Nephron progenitor cell (in vitro differentiated cells): ENCODE measurements around the gene MAPK8IP2.

Experiments used
- DNase-seq: peaks from one replicate; pipeline ENCODE4 v3.0.0; 2021
- H3K27ac Mint-ChIP-seq: 2 replicates; pipeline ENCODE4 v1.8.0; 2021; ENCODE audit warnings: mild to moderate bottlenecking, moderate library complexity, mixed read lengths
- H3K27me3 Mint-ChIP-seq: 2 replicates; pipeline ENCODE4 v1.8.0; 2021; ENCODE audit warnings: mild to moderate bottlenecking, low read depth, mixed read lengths; ENCODE audit not compliant: poor library complexity
- H3K36me3 Mint-ChIP-seq: 2 replicates; pipeline ENCODE4 v1.8.0; 2021; ENCODE audit warnings: low read depth, mixed read lengths
- H3K4me1 Mint-ChIP-seq: 2 replicates; pipeline ENCODE4 v1.8.0; 2021; ENCODE audit warnings: mixed read lengths
- H3K4me3 Mint-ChIP-seq: 2 replicates; pipeline ENCODE4 v1.8.0; 2021; ENCODE audit warnings: mild to moderate bottlenecking, moderate library complexity, mixed read lengths
- H3K9me3 Mint-ChIP-seq: 2 replicates; pipeline ENCODE4 v1.8.0; 2021; ENCODE audit warnings: mild to moderate bottlenecking, moderate library complexity, mixed read lengths
- TF ChIP-seq, protein P1 (sequence below): fragments of 200-600 bp; sonication (generic); IDR thresholded peaks from 2 replicates; pipeline ENCODE4 v1.5.0; 2021; ENCODE audit warnings: antibody characterized with exemption

The MAPK8IP2 gene

DNA sequence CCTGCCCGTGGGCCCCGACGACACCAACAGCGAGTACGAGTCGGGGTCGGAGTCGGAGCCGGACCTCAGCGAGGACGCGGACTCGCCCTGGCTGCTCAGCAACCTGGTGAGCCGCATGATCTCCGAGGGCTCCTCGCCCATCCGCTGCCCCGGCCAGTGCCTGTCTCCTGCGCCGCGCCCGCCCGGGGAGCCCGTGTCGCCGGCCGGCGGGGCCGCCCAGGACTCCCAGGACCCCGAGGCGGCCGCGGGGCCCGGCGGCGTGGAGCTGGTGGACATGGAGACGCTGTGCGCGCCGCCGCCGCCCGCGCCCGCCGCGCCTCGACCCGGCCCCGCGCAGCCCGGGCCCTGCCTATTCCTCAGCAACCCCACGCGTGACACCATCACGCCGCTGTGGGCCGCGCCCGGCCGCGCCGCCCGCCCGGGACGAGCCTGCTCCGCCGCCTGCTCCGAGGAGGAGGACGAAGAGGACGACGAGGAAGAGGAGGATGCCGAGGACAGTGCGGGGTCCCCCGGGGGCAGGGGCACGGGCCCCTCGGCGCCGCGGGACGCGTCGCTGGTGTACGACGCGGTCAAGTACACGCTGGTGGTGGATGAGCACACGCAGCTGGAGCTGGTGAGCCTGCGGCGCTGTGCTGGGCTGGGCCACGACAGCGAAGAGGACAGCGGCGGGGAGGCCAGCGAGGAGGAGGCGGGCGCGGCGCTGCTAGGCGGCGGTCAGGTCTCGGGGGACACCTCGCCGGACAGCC is 3.8 kb downstream of the MAPK8IP2 start:
- Mint-ChIP-seq H3K36me3 (no peaks in the 10 kb centered on the region), H3K4me1 (peaks cover 35% of the 10 kb centered on the region), H3K27me3 (peaks cover 27% of the 10 kb centered on the region), H3K4me3 (no peak overlapping the region), H3K9me3 (no peaks in the 10 kb centered on the region), H3K27ac (no peak overlapping the region)
- TF ChIP-seq, protein P1, sequence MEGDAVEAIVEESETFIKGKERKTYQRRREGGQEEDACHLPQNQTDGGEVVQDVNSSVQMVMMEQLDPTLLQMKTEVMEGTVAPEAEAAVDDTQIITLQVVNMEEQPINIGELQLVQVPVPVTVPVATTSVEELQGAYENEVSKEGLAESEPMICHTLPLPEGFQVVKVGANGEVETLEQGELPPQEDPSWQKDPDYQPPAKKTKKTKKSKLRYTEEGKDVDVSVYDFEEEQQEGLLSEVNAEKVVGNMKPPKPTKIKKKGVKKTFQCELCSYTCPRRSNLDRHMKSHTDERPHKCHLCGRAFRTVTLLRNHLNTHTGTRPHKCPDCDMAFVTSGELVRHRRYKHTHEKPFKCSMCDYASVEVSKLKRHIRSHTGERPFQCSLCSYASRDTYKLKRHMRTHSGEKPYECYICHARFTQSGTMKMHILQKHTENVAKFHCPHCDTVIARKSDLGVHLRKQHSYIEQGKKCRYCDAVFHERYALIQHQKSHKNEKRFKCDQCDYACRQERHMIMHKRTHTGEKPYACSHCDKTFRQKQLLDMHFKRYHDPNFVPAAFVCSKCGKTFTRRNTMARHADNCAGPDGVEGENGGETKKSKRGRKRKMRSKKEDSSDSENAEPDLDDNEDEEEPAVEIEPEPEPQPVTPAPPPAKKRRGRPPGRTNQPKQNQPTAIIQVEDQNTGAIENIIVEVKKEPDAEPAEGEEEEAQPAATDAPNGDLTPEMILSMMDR: no peak
- no peak for DNase-seq

DNA sequence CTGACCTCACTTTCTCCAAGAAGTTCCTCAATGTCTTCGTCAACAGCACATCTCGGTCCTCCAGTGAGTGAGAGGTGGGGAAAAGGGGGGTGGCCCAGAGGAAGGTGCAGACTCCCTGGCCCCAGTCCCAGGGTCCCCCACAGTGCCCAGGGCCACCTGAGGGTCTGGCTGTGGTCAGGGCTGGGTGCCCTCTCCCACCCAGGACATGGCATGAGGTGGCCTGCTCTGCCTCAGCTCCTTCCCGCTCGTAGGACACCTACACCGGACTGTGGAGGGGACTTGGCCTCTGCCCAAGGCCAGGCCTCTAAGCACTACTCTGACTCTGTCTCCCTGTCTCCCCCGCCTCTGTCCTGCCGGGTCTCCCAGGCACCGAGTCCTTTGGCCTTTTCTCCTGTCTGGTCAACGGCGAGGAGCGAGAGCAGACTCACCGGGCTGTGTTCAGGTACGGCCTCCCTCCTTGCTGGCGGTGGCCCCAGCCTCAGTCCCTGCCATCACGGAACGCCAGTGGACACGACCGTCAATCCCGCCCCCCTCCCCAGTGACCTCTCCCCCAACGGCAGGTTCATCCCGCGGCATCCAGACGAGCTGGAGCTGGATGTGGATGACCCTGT is 4.5 kb downstream of the MAPK8IP2 start:
- Mint-ChIP-seq H3K27me3 (peaks cover 20% of the 10 kb centered on the region), H3K4me1 (peaks cover 35% of the 10 kb centered on the region), H3K36me3 (no peaks in the 10 kb centered on the region), H3K4me3 (no peak overlapping the region), H3K27ac (no peak overlapping the region), H3K9me3 (no peaks in the 10 kb centered on the region)
- no peak for DNase-seq
- TF ChIP-seq, protein P1: no peak

DNA sequence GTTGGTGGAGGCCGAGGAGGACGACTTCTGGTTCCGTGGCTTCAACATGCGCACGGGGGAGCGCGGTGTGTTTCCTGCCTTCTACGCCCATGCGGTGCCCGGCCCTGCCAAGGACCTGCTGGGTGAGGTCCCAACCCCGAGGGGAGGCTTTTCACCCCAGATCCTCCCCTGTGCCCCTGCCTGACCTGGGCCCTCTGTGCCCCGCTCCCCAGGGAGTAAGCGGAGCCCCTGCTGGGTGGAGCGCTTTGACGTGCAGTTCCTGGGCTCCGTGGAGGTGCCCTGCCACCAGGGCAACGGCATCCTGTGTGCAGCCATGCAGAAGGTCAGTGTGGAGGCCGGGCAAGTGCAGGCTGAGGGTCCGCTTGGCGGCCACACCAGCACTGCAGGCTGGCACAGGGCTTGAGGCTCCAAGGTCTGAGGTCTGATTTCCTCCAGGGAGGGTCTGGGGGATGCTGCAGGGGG is 5.1 kb downstream of the MAPK8IP2 start:
- peaks cover 35% of the 10 kb centered on the region for H3K4me1 Mint-ChIP-seq
- H3K36me3 Mint-ChIP-seq: no peaks in the 10 kb centered on the region
- TF ChIP-seq, protein P1: no peak
- no peak overlapping the region for H3K27ac Mint-ChIP-seq
- DNase-seq: no peak
- H3K27me3 Mint-ChIP-seq: peaks cover 19% of the 10 kb centered on the region
- H3K4me3 Mint-ChIP-seq: no peak overlapping the region
- H3K9me3 Mint-ChIP-seq: no peaks in the 10 kb centered on the region

DNA sequence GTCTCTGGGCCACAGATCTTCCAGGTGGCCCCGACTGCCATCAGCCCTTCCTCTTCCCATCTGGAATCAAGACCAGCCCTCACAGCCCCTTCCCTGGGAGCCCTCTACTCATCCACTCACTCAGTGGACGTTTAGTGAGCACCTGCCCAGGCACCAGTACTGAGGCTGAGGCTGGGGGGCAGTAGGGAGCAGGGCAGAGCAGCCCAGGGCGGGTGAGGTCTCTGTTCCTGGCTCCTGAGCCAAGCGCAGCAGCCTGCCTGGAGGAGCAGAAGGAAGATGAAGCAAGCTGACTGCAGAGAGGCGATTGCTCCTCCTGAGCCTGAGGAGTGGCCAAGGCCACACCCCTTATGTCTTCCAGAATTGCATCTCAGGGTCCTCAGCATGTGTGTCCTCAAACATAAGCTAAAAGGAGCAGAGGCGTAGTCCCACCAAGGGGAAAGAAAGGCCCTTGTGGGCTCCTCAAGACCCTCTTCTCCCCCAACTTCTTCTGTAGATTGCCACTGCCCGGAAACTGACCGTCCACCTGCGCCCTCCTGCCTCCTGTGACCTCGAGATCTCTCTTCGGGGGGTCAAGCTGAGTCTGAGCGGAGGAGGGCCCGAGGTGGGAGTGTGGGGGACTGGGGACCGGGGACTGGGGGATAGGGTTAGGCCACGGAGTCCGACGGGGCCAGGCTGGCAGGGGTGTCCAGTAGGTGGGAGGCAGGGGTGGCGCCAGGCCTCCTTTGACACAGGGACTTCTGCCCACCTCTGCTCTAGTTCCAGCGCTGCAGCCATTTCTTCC is 5.8 kb downstream of the MAPK8IP2 start:
- H3K4me3 Mint-ChIP-seq: no peak overlapping the region
- H3K27me3 Mint-ChIP-seq: peaks cover 19% of the 10 kb centered on the region

DNA sequence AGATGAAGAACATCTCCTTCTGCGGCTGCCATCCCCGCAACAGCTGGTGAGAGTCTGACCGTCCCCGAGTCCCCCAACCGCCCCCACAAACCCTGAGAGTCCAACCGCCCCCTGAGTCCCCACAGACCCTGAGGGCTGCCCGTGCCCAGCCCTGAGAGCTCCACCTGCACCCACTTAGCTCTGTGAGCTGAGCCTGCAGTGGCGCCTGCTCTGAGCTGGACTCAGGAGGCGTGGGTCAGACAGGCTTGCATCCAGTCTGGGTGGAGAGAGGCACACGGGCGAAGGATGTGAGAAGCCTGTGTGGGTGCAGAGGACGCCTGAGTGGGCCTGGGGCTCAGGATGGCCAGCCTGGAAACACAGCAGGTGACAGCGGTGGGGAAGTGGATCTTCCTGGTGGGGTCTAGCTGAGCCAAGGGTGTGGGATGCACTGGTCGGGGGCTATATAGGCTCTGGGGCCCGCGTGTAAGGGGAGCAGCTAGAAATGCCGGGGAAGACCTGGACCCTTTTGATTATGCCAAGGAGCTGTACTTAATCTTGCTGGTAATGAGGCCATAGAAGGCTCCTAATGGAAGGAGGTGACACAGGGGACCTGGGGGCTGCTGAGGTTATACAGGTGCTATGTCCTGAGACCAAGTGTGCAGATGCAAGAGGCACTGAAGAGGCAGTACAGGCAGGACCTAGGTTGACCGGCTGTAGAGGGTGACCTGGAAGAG is 6.5 kb downstream of the MAPK8IP2 start:
- no peak overlapping the region for H3K27ac Mint-ChIP-seq
- DNase-seq: no peak
- peaks cover 13% of the 10 kb centered on the region for H3K27me3 Mint-ChIP-seq
- H3K4me3 Mint-ChIP-seq: no peak overlapping the region
- peaks cover 29% of the 10 kb centered on the region for H3K4me1 Mint-ChIP-seq
- TF ChIP-seq, protein P1: no peak
- no peaks in the 10 kb centered on the region for H3K36me3 Mint-ChIP-seq
- no peaks in the 10 kb centered on the region for H3K9me3 Mint-ChIP-seq

More for the DNA sequence above, 5.8 kb downstream of the MAPK8IP2 start:
- TF ChIP-seq, protein P1: no peak
- Mint-ChIP-seq H3K4me1 (peaks cover 35% of the 10 kb centered on the region), H3K36me3 (no peaks in the 10 kb centered on the region), H3K9me3 (no peaks in the 10 kb centered on the region), H3K27ac (no peak overlapping the region)
- DNase-seq: no peak
